ENCODE results near the gene PTPRCAP.
"Not testable (repeated sequence)": the region's sequence is repeated elsewhere in the genome, so short reads cannot be mapped to it uniquely, and the experiment has no call there.

PTPRCAP gene

DNA sequence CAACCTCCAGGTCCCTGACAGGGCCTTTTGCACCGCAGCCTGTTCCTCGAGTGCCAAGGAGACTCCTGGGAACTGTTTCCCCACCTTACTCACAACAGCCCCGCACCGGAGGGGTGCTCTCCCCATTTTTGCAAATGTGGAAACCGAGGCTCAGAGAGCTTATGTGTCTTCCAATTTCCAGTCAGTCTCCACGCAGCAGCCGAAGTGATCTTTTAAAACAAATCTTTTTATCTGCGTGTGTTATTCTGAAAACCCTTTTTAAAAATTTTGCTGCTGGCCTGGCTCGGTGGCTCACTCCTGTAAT lies 32.0 kb upstream of the PTPRCAP start:
- peak overlapping the region; percentile 51 for H3K4me3 ChIP-seq (ENCODE audit: low read length)
- H3K36me3 ChIP-seq (ENCODE audit: insufficient read depth, low read length), result no peaks in the 10 kb centered on the region
- H3K4me1 ChIP-seq (ENCODE audit: insufficient read depth, low read length), result peaks cover 15% of the 10 kb centered on the region
- no peaks in the 10 kb centered on the region for H3K9me3 ChIP-seq (ENCODE audit: low read length)
- peak overlapping the region; percentile 48 for H2AFZ ChIP-seq (ENCODE audit: low read depth, low read length)
- H3K27me3 ChIP-seq (ENCODE audit: insufficient read depth, low read length), result no peaks in the 10 kb centered on the region

DNA sequence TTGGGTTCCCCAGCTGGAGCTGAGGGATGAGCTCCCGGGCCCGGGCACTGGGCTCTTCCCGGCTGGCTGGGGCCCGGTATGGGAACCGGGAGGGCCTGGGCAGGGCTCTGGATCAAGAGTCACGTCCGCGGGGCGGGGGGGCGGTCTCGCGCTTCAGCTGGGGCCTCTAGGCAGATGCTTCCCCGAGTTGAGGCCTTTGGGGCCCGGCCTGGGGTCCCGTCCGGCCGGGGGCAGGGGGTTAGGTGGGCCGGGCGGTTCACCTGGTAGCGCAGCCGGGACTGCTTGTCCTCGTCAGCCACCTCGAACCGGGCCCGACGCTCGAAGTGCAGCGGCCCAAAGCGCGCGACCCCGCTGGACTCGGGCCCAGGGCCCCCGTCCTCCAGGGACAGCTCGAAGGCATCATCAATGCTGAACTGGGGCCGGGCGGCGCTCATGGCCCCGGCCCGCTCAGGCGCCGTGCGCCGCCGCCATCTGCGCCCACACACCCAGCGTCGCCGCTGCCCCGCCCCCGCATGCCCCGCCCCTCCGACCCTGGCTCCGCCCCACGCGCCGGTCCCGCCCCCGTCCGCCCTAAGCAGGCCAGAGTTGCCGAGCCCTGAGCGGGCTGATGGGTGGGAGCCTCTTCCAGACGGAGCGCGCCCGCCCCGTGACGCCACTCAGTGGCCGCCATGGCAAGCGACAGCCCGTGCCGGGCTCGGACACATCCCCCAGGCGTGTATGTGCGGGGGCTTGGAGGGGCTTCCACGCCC lies 31.5 kb upstream of the PTPRCAP start, which contains the start of gene TMEM134:
Gene TMEM134, minus strand, starts transcription at position 493 of the 749 bp plus-strand sequence. Its CDS starts 59 bp downstream, at position 434.
- Histone ChIP-seq H3K36me3 (ENCODE audit: insufficient read depth, low read length) (no peaks in the 10 kb centered on the region), H3K4me1 (ENCODE audit: insufficient read depth, low read length) (peaks cover 18% of the 10 kb centered on the region), H3K9me3 (ENCODE audit: low read length) (no peaks in the 10 kb centered on the region), H3K4me3 (ENCODE audit: low read length) (peak within 1 kb of the TSS; percentile 86), H3K27me3 (ENCODE audit: insufficient read depth, low read length) (no peaks in the 10 kb centered on the region), H2AFZ (ENCODE audit: low read depth, low read length) (peak within 1 kb of the TSS; percentile 48)

DNA sequence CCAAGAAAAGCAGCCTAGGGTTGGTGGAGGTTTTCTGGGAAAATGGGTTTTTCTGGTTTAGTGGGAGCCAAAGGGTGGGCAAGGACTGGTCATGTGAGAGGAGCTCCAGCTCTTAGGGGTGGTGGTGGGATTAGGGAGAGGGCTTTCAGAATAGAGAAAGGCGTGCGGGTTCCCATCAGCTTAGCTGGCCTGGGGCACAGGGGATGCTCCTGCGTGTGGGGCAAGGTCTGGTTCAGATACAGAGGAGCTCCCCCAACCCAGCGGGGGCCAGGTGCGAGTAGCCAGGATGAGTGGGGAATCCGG lies 30.9 kb upstream of the PTPRCAP start:
- Histone ChIP-seq H3K4me3 (ENCODE audit: low read length) (peak overlapping the region; percentile 86), H3K36me3 (ENCODE audit: insufficient read depth, low read length) (no peaks in the 10 kb centered on the region), H3K4me1 (ENCODE audit: insufficient read depth, low read length) (peaks cover 20% of the 10 kb centered on the region), H3K27me3 (ENCODE audit: insufficient read depth, low read length) (no peaks in the 10 kb centered on the region), H2AFZ (ENCODE audit: low read depth, low read length) (no peak overlapping the region), H3K9me3 (ENCODE audit: low read length) (no peaks in the 10 kb centered on the region)

DNA sequence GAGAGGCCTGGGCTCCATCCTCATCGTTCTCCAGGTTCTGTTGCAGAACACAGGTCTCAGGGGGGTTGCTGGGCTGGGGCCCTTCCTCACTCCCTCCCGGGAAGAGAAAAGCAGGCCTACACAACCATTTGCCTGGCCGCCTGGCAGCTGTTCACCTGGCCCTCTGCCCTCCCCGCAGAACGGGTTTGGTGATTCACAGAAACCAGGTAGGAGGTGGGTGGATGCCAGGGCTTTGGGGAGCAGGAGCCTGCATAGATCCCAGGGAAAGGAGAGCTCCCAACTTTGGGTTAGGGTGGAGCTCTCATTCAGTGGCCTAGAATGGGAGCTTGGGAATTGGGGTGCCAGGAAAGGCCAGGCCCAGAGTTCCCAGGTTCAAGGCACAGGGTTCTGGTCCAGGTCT lies 30.6 kb upstream of the PTPRCAP start:
- peaks cover 20% of the 10 kb centered on the region for H3K4me1 ChIP-seq (ENCODE audit: insufficient read depth, low read length)
- H2AFZ ChIP-seq (ENCODE audit: low read depth, low read length), result no peak overlapping the region
- H3K36me3 ChIP-seq (ENCODE audit: insufficient read depth, low read length), result no peaks in the 10 kb centered on the region
- peak overlapping the region; percentile 86 for H3K4me3 ChIP-seq (ENCODE audit: low read length)
- H3K9me3 ChIP-seq (ENCODE audit: low read length), result no peaks in the 10 kb centered on the region
- no peaks in the 10 kb centered on the region for H3K27me3 ChIP-seq (ENCODE audit: insufficient read depth, low read length)

DNA sequence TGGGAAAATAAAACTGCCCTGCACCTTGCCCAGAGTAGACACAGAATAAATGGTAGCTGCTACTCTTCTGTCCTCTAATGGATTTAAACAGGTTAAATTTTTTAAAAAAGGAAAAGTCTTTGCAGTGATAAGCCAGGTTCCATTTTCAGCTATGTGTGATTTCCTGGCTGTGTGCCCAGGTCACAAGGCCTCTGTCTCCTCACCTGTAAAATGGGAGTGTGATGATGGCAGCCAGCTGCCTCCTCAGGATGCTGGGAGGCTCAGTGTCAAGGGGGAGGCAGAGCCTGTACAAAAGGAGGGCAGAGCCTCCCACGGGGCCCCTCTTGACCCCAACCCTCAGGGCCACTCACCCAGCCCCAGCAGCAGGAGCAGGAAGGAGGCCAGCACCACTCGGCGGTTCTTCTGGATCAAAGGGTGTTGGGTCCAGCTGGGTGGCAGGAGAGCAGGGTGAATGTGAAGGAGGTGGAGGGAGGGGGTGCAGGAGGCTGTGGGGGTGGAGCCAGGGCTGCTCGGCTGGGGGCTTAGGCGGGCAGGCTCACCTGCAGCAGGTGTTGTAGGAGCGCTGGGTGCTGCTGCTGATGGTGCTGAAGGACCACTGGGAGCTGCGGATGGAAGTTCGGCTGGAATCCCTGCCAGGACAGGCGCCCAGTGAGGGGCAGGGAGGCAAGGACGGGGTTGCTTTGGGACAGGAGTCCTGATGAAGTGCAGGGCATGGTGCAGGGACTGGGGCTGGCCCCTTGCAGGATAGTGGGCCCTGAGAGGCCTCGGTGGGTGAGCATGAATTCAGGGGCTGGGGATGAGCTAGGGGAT lies 29.7 kb upstream of the PTPRCAP start:
- Histone ChIP-seq H3K4me1 (ENCODE audit: insufficient read depth, low read length) (peaks cover 20% of the 10 kb centered on the region), H3K9me3 (ENCODE audit: low read length) (no peaks in the 10 kb centered on the region), H3K4me3 (ENCODE audit: low read length) (no peak overlapping the region), H2AFZ (ENCODE audit: low read depth, low read length) (no peak overlapping the region), H3K36me3 (ENCODE audit: insufficient read depth, low read length) (no peaks in the 10 kb centered on the region), H3K27me3 (ENCODE audit: insufficient read depth, low read length) (no peaks in the 10 kb centered on the region)

DNA sequence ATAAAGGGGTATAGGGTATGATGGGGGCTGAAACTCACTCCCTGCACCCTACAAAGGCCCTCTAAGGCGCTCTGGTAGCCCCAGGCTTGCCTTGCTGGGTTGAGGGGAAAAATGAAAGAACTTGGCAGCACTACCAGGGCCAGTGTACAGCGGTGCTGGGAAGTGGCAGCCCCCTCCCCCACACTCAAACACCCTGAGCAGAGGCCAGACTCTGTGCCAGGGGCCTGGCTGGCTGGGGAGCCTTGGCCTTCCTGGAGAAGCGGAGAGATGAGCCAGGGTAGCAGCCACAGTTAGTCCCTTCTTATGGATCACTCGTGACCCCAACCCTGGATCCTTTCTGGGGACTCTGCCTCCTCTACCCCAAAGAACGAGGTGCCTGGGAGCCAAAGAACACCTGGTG lies 28.9 kb upstream of the PTPRCAP start:
- Histone ChIP-seq H3K4me3 (ENCODE audit: low read length) (no peak overlapping the region), H3K27me3 (ENCODE audit: insufficient read depth, low read length) (no peaks in the 10 kb centered on the region), H3K36me3 (ENCODE audit: insufficient read depth, low read length) (no peaks in the 10 kb centered on the region), H3K9me3 (ENCODE audit: low read length) (no peaks in the 10 kb centered on the region), H3K4me1 (ENCODE audit: insufficient read depth, low read length) (peaks cover 20% of the 10 kb centered on the region), H2AFZ (ENCODE audit: low read depth, low read length) (no peak overlapping the region)

DNA sequence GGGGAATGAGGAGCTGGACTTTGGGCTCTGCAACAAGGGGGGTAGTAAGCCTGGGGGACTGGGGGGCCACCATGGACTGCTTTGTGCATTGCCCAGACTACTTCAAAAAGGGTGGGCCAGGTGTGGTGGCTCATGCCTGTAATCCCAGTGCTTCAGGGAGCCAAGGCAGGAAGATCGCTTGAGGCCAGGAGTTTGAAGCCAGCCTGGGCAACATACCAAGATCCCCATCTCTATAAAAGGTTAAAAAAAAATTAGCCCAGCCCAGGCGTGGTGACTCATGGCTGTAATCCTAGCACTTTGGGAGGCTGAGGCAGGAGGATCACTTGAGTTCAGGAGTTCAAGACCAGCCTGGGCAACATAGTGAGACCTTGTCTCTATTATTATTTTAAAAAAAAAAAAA lies 28.0 kb upstream of the PTPRCAP start:
- not testable (repeated sequence) for H3K27me3 ChIP-seq (ENCODE audit: insufficient read depth, low read length); H3K9me3 ChIP-seq (ENCODE audit: low read length); H3K36me3 ChIP-seq (ENCODE audit: insufficient read depth, low read length); H2AFZ ChIP-seq (ENCODE audit: low read depth, low read length)
- Histone ChIP-seq H3K4me1 (ENCODE audit: insufficient read depth, low read length) (peaks cover 20% of the 10 kb centered on the region), H3K4me3 (ENCODE audit: low read length) (peak overlapping the region; percentile 49)

DNA sequence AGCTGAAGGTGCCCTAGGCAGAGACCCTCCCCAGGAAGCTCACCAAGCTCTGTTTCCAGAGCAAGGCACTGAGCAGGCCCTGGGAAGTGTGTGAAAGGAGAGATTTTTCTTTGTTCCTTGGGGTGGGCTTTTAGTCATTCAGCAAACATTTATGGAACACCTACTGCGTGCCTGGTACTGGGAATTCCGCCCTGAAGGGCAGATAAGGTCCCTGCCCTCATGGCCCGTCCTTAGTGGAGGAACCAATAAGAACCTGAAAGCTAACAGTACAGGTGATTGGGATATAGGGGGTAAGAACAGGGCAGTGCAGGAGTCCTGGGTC lies 27.7 kb upstream of the PTPRCAP start:
- peak overlapping the region; percentile 49 for H3K4me3 ChIP-seq (ENCODE audit: low read length)
- no peak overlapping the region for H2AFZ ChIP-seq (ENCODE audit: low read depth, low read length)
- no peaks in the 10 kb centered on the region for H3K9me3 ChIP-seq (ENCODE audit: low read length)
- H3K27me3 ChIP-seq (ENCODE audit: insufficient read depth, low read length), result no peaks in the 10 kb centered on the region
- no peaks in the 10 kb centered on the region for H3K36me3 ChIP-seq (ENCODE audit: insufficient read depth, low read length)
- H3K4me1 ChIP-seq (ENCODE audit: insufficient read depth, low read length), result peaks cover 20% of the 10 kb centered on the region

DNA sequence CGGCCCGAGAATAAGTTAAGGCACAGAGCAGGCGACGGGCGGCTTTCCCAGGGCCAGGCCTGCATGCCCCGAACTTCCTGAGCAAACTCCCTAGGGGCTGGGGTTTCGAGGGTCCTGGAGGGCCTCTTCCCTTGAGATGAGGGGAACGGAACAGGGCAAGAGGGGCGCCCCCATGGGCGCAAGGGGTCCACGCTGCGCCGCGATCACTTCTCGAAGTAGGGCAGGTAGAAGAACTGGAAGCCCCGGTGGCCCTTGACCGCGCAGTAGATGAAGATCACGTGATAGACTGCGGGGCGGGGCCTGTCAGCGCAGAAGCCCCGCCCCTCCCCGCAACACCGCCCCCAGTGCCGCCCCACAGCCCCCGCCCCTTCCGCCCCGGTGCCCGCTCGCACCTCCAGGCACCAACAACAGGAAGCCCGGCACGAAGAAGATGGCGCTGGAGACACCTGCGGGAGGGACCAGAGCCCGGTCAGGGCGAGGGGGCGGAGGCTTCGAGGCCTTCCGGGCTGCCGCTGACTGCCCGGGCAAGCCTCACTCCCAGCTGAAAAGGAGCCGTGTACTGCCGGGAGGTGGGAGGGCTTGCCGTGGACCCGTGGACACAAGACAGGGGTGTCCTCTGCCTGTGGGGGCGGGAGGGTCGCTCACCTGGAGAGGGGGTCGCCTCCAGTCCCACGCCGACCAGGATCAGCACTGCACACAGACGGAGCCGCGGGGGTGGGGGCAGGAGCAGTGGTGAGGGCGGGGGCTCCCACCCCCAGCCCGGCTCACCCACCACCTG lies 27.1 kb upstream of the PTPRCAP start:
- no peak overlapping the region for H2AFZ ChIP-seq (ENCODE audit: low read depth, low read length)
- no peaks in the 10 kb centered on the region for H3K27me3 ChIP-seq (ENCODE audit: insufficient read depth, low read length)
- H3K4me3 ChIP-seq (ENCODE audit: low read length), result peak overlapping the region; percentile 49
- H3K4me1 ChIP-seq (ENCODE audit: insufficient read depth, low read length), result peaks cover 20% of the 10 kb centered on the region
- no peaks in the 10 kb centered on the region for H3K9me3 ChIP-seq (ENCODE audit: low read length)
- H3K36me3 ChIP-seq (ENCODE audit: insufficient read depth, low read length), result no peaks in the 10 kb centered on the region

DNA sequence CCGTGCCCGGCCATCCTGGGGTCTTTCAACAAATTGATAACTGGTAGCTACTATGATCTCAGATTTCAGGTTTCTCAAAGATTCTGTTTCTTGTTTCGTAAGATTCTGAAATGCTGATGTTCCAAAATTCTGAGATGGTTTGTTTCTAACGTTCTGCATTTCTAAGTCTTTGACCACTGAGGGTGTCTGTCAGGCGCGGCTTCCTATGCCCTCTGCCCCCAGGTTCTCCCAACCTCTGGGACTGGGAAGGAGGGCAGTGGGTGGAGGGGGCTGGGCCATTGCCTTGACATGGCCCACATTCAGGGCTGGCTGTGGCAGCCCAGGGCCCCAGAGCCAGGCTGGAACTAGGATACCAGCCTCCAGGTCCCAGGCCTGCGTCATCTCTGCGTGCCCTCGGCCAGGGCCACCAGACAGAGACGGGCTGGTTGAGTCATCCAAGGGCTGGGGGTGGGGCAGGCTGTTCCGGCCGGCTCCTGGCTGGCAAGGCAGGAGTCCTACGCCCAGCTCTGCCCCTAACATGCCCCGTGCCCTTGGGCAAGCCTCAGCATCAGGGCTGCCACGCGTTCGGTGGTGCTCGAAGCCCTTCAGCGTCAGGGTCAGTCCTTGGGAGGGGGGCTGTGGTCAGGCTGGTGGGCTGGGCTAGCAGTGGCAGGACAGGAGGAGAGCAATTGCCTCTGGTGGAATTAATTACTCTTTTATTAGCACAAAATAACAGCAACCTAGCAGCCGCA lies 26.4 kb upstream of the PTPRCAP start:
- H3K4me1 ChIP-seq (ENCODE audit: insufficient read depth, low read length), result peaks cover 17% of the 10 kb centered on the region
- peak overlapping the region; percentile 25 for H3K4me3 ChIP-seq (ENCODE audit: low read length)
- no peak overlapping the region for H2AFZ ChIP-seq (ENCODE audit: low read depth, low read length)
- H3K9me3 ChIP-seq (ENCODE audit: low read length), result no peaks in the 10 kb centered on the region
- no peaks in the 10 kb centered on the region for H3K36me3 ChIP-seq (ENCODE audit: insufficient read depth, low read length)
- H3K27me3 ChIP-seq (ENCODE audit: insufficient read depth, low read length), result no peaks in the 10 kb centered on the region

DNA sequence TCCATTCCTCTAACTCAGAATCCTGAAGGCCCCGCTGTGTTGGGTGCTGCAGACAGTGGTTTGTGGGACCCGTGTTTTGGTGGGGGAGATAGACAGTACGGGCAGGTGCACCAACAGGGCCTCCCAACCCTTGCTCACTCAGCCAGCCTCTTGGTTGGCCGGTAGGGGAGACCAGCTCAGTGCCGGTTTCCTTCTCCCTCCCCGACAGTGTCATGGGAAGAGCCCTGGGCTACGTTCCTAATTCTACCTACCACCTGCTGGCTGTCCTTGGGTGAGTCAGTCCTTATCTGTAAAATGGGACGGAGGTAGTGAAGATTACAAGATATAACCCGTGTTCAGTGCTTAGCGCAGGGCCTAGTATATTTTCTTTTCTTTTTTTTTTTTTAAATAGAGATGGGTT lies 25.7 kb upstream of the PTPRCAP start:
- peaks cover 14% of the 10 kb centered on the region for H3K4me1 ChIP-seq (ENCODE audit: insufficient read depth, low read length)
- no peaks in the 10 kb centered on the region for H3K27me3 ChIP-seq (ENCODE audit: insufficient read depth, low read length)
- H3K4me3 ChIP-seq (ENCODE audit: low read length), result no peak overlapping the region
- no peaks in the 10 kb centered on the region for H3K36me3 ChIP-seq (ENCODE audit: insufficient read depth, low read length)
- no peak overlapping the region for H2AFZ ChIP-seq (ENCODE audit: low read depth, low read length)
- no peaks in the 10 kb centered on the region for H3K9me3 ChIP-seq (ENCODE audit: low read length)

DNA sequence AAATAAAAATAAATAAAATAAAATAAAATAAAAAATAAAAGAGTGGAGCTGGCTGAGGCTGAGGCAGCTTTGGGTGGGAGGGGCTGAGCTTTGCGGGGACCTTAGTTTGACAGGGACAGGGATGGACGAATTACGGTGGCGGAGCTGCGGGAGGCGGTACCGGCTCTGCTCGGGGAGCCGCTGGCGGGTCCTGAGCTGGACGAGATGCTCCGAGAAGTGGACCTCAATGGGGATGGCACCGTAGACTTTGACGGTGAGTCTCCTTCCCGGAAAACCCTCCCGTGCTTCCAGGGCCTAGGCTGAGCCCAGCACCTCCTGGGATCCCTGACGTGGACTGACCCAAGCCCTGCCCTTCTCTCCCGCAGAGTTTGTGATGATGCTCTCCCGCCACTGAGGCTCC lies 20.8 kb upstream of the PTPRCAP start:
- Histone ChIP-seq H3K36me3 (ENCODE audit: insufficient read depth, low read length) (no peaks in the 10 kb centered on the region), H3K9me3 (ENCODE audit: low read length) (no peaks in the 10 kb centered on the region)

DNA sequence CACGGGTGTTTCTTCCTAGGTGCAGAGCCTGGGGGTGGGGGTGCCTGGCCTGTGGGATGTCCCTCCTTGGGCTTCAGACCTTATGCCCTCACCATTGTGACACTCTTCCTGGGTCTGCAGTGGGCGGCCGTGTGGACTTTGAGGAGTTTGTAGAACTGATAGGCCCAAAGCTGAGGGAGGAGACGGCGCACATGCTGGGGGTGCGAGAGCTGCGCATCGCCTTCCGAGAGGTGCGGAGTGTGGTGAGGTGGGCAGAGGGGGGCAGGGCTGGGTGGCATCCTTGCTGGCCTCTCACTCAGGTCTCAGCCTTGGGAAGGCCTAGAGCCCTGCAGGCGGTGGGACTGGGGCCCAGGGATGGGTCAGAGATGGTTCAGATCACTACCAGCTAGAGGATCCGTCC lies 20.0 kb upstream of the PTPRCAP start:
- no peak overlapping the region for H2AFZ ChIP-seq (ENCODE audit: low read depth, low read length)
- H3K36me3 ChIP-seq (ENCODE audit: insufficient read depth, low read length), result no peaks in the 10 kb centered on the region
- no peaks in the 10 kb centered on the region for H3K4me1 ChIP-seq (ENCODE audit: insufficient read depth, low read length)
- no peak overlapping the region for H3K4me3 ChIP-seq (ENCODE audit: low read length)
- no peaks in the 10 kb centered on the region for H3K27me3 ChIP-seq (ENCODE audit: insufficient read depth, low read length)
- no peaks in the 10 kb centered on the region for H3K9me3 ChIP-seq (ENCODE audit: low read length)

More for the DNA sequence above, 20.8 kb upstream of the PTPRCAP start:
- no peak overlapping the region for H3K4me3 ChIP-seq (ENCODE audit: low read length)
- no peak overlapping the region for H2AFZ ChIP-seq (ENCODE audit: low read depth, low read length)
- no peaks in the 10 kb centered on the region for H3K4me1 ChIP-seq (ENCODE audit: insufficient read depth, low read length)
- H3K27me3 ChIP-seq (ENCODE audit: insufficient read depth, low read length), result no peaks in the 10 kb centered on the region

Measured in neuron (in vitro differentiated cells).